ENCODE results near the gene MCF2L2. TPM values are rescaled to one million over a fixed set of nuclear protein-coding genes. Genes with fewer than 3 reads are reported as not detected.
"Not testable (repeated sequence)": the region's sequence is repeated elsewhere in the genome, so short reads cannot be mapped to it uniquely, and the experiment has no call there.

The MCF2L2 gene
- total RNA-seq, 2 experiments from 2014 or later, result 1.0 to 1.7 TPM

- peaks cover 26% of the 10 kb centered on the region for H3K27me3 Mint-ChIP-seq (ENCODE audit: low read depth)
- H3K4me1 Mint-ChIP-seq (ENCODE audit: low read depth), result peaks cover 14% of the 10 kb centered on the region
- CTCF ChIA-PET, result interaction anchor here (1.5 to 1.8 kb wide), 2 partner anchors 205 to 209 kb away, joined by 3 to 5 read pairs; no protein-coding TSS in a partner anchor
- no peak overlapping the region for H3K4me3 Mint-ChIP-seq
- no peaks in the 10 kb centered on the region for H3K36me3 Mint-ChIP-seq (ENCODE audit: low read depth)
- no peak for DNase-seq
- intact Hi-C loops (cut with micrococcal nuclease), result no loop called here
- no peaks in the 10 kb centered on the region for H3K9me3 Mint-ChIP-seq
- H3K27ac Mint-ChIP-seq, result no peak overlapping the region
Observed at GRCh38 chr3:183180110-183180783, 248.2 kb downstream of the MCF2L2 start.

- CTCF ChIA-PET, result interaction anchor here (1.4 to 2.7 kb wide), 5 partner anchors 53 to 210 kb away, joined by 3 to 20 read pairs (median 5); no protein-coding TSS in a partner anchor
Observed at GRCh38 chr3:183179550-183179908, 248.9 kb downstream of the MCF2L2 start.

GRCh38 chr3:183178833-183179549, 249.4 kb downstream of the MCF2L2 start:
- intact Hi-C loops (cut with micrococcal nuclease), result loop anchor here (1.0 to 2.0 kb wide), 5 partner anchors 17 to 465 kb away; partner anchors contain the start of gene LAMP3
- CTCF ChIA-PET, result interaction anchor here (0.6 to 2.7 kb wide), 9 partner anchors 15 to 280 kb away, joined by 3 to 20 read pairs (median 4); no protein-coding TSS in a partner anchor
- DNase-seq, result peak; percentile 84
- H3K4me3 Mint-ChIP-seq, result peak overlapping the region; percentile 76
- no peaks in the 10 kb centered on the region for H3K36me3 Mint-ChIP-seq (ENCODE audit: low read depth)
- peaks cover 30% of the 10 kb centered on the region for H3K27me3 Mint-ChIP-seq (ENCODE audit: low read depth)
- no peaks in the 10 kb centered on the region for H3K9me3 Mint-ChIP-seq
- no peak overlapping the region for H3K27ac Mint-ChIP-seq
- peaks cover 11% of the 10 kb centered on the region for H3K4me1 Mint-ChIP-seq (ENCODE audit: low read depth)

More at GRCh38 chr3:183179550-183179908, 248.9 kb downstream of the MCF2L2 start:
- DNase-seq; H3K36me3 Mint-ChIP-seq (ENCODE audit: low read depth); H3K9me3 Mint-ChIP-seq; H3K27ac Mint-ChIP-seq: not testable (repeated sequence)
- peak overlapping the region; percentile 62 for H3K4me3 Mint-ChIP-seq
- peaks cover 11% of the 10 kb centered on the region for H3K4me1 Mint-ChIP-seq (ENCODE audit: low read depth)
- peaks cover 30% of the 10 kb centered on the region for H3K27me3 Mint-ChIP-seq (ENCODE audit: low read depth)
- intact Hi-C loops (cut with micrococcal nuclease), result loop anchor here (1.0 to 2.0 kb wide), 5 partner anchors 17 to 465 kb away; partner anchors contain the start of gene LAMP3

GRCh38 chr3:183178512-183178832, 249.9 kb downstream of the MCF2L2 start:
- H3K36me3 Mint-ChIP-seq (ENCODE audit: low read depth), result no peaks in the 10 kb centered on the region
- intact Hi-C loops (cut with micrococcal nuclease), result loop anchor here (2.0 kb wide), 1 partner anchor 20 kb away; no protein-coding TSS in a partner anchor
- no peak for DNase-seq
- peaks cover 11% of the 10 kb centered on the region for H3K4me1 Mint-ChIP-seq (ENCODE audit: low read depth)
- no peaks in the 10 kb centered on the region for H3K9me3 Mint-ChIP-seq
- H3K27ac Mint-ChIP-seq, result no peak overlapping the region
- CTCF ChIA-PET, result interaction anchor here (0.6 to 2.7 kb wide), 8 partner anchors 15 to 281 kb away, joined by 3 to 20 read pairs (median 4); no protein-coding TSS in a partner anchor
- peak overlapping the region; percentile 76 for H3K4me3 Mint-ChIP-seq
- H3K27me3 Mint-ChIP-seq (ENCODE audit: low read depth), result peaks cover 30% of the 10 kb centered on the region

- no peaks in the 10 kb centered on the region for H3K9me3 Mint-ChIP-seq
- DNase-seq, result no peak
- no peaks in the 10 kb centered on the region for H3K4me1 Mint-ChIP-seq (ENCODE audit: low read depth)
- no peak overlapping the region for H3K27ac Mint-ChIP-seq
- no peak overlapping the region for H3K4me3 Mint-ChIP-seq
- H3K27me3 Mint-ChIP-seq (ENCODE audit: low read depth), result peaks cover 17% of the 10 kb centered on the region
- intact Hi-C loops (cut with micrococcal nuclease), result no loop called here
- H3K36me3 Mint-ChIP-seq (ENCODE audit: low read depth), result no peaks in the 10 kb centered on the region
- CTCF ChIA-PET, result interaction anchor here (0.9 kb wide), 1 partner anchor 81 kb away, joined by 3 read pairs; the partner anchor contains the start of gene B3GNT5
Observed at GRCh38 chr3:183172051-183172639, 256.3 kb downstream of the MCF2L2 start.

GRCh38 chr3:183167975-183168374, 260.4 kb downstream of the MCF2L2 start:
- DNase-seq; H3K27ac Mint-ChIP-seq; H3K4me1 Mint-ChIP-seq (ENCODE audit: low read depth); H3K9me3 Mint-ChIP-seq; H3K36me3 Mint-ChIP-seq (ENCODE audit: low read depth); intact Hi-C loops (cut with micrococcal nuclease); H3K27me3 Mint-ChIP-seq (ENCODE audit: low read depth); H3K4me3 Mint-ChIP-seq: not testable (repeated sequence)
- CTCF ChIA-PET, result interaction anchor here (0.6 kb wide), 1 partner anchor 17 kb away, joined by 3 read pairs; no protein-coding TSS in a partner anchor

GRCh38 chr3:183163563-183163962, 264.9 kb downstream of the MCF2L2 start:
- Mint-ChIP-seq H3K27me3 (ENCODE audit: low read depth) (no peaks in the 10 kb centered on the region), H3K9me3 (no peaks in the 10 kb centered on the region), H3K27ac (no peak overlapping the region), H3K4me1 (ENCODE audit: low read depth) (peaks cover 33% of the 10 kb centered on the region), H3K4me3 (peak overlapping the region; percentile 92), H3K36me3 (ENCODE audit: low read depth) (peaks cover 9% of the 10 kb centered on the region)
- DNase-seq, result no peak
- intact Hi-C loops (cut with micrococcal nuclease), result no loop called here
- CTCF ChIA-PET, result interaction anchor here (0.6 to 1.7 kb wide), 3 partner anchors 10 to 151 kb away, joined by 4 to 6 read pairs (median 4); no protein-coding TSS in a partner anchor

GRCh38 chr3:183161552-183162336, 266.7 kb downstream of the MCF2L2 start:
- peak overlapping the region; percentile 82 for H3K27ac Mint-ChIP-seq
- peak overlapping the region; percentile 92 for H3K4me3 Mint-ChIP-seq
- intact Hi-C loops (cut with micrococcal nuclease), result loop anchor here (1.0 kb wide), 4 partner anchors 18 to 394 kb away; partner anchors contain the start of gene KLHL6
- peaks cover 41% of the 10 kb centered on the region for H3K4me1 Mint-ChIP-seq (ENCODE audit: low read depth)
- H3K36me3 Mint-ChIP-seq (ENCODE audit: low read depth), result peaks cover 15% of the 10 kb centered on the region
- CTCF ChIA-PET, result interaction anchor here (0.7 to 2.9 kb wide), 8 partner anchors 8 to 227 kb away, joined by 3 to 16 read pairs (median 4); no protein-coding TSS in a partner anchor
- H3K9me3 Mint-ChIP-seq, result no peaks in the 10 kb centered on the region
- peak; percentile 41 for DNase-seq
- H3K27me3 Mint-ChIP-seq (ENCODE audit: low read depth), result no peaks in the 10 kb centered on the region

- DNase-seq, result no peak
- Mint-ChIP-seq H3K36me3 (ENCODE audit: low read depth) (peaks cover 15% of the 10 kb centered on the region), H3K9me3 (no peaks in the 10 kb centered on the region), H3K4me3 (no peak overlapping the region), H3K4me1 (ENCODE audit: low read depth) (peaks cover 41% of the 10 kb centered on the region), H3K27ac (no peak overlapping the region), H3K27me3 (ENCODE audit: low read depth) (no peaks in the 10 kb centered on the region)
- intact Hi-C loops (cut with micrococcal nuclease), result no loop called here
- CTCF ChIA-PET, result interaction anchor here (0.5 to 2.9 kb wide), 5 partner anchors 25 to 228 kb away, joined by 3 to 16 read pairs (median 4); no protein-coding TSS in a partner anchor
Observed at GRCh38 chr3:183160616-183161015, 267.8 kb downstream of the MCF2L2 start.

- peaks cover 15% of the 10 kb centered on the region for H3K36me3 Mint-ChIP-seq (ENCODE audit: low read depth)
- H3K9me3 Mint-ChIP-seq, result no peaks in the 10 kb centered on the region
- no peak for DNase-seq
- H3K4me3 Mint-ChIP-seq, result peak overlapping the region; percentile 19
- H3K27ac Mint-ChIP-seq, result peak overlapping the region; percentile 74
- no peaks in the 10 kb centered on the region for H3K27me3 Mint-ChIP-seq (ENCODE audit: low read depth)
- CTCF ChIA-PET, result interaction anchor here (0.7 to 1.8 kb wide), 3 partner anchors 19 to 227 kb away, joined by 3 to 4 read pairs (median 4); no protein-coding TSS in a partner anchor
- peaks cover 41% of the 10 kb centered on the region for H3K4me1 Mint-ChIP-seq (ENCODE audit: low read depth)
- intact Hi-C loops (cut with micrococcal nuclease), result loop anchor here (2.0 to 5.0 kb wide), 6 partner anchors 19 to 478 kb away; partner anchors contain the start of genes DCUN1D1, KLHL24 and KLHL6
Observed at GRCh38 chr3:183159333-183159732, 269.1 kb downstream of the MCF2L2 start.

- intact Hi-C loops (cut with micrococcal nuclease), result loop anchor here (1.0 to 5.0 kb wide), 9 partner anchors 20 to 479 kb away; partner anchors contain the start of genes DCUN1D1, KLHL24, KLHL6 and MCCC1
- Mint-ChIP-seq H3K27ac (peak overlapping the region; percentile 74), H3K27me3 (ENCODE audit: low read depth) (no peaks in the 10 kb centered on the region), H3K36me3 (ENCODE audit: low read depth) (peaks cover 19% of the 10 kb centered on the region), H3K9me3 (no peaks in the 10 kb centered on the region), H3K4me1 (ENCODE audit: low read depth) (peaks cover 41% of the 10 kb centered on the region), H3K4me3 (peak overlapping the region; percentile 19)
- CTCF ChIA-PET, result interaction anchor here (1.8 kb wide), 1 partner anchor 20 kb away, joined by 4 read pairs; no protein-coding TSS in a partner anchor
- DNase-seq, result peak; percentile 80
Observed at GRCh38 chr3:183158551-183159006, 269.8 kb downstream of the MCF2L2 start.

Measured in activated naive CD4-positive, alpha-beta T cell treated with anti-CD3 and anti-CD28 coated beads for 36 hours (primary cell).